Cardiac muscle cell (in vitro differentiated cells and primary cell): ENCODE results near the gene SLC43A1. TPM values are rescaled to one million over a fixed set of nuclear protein-coding genes. Genes with fewer than 3 reads are reported as not detected.
"Not testable (repeated sequence)": the region's sequence is repeated elsewhere in the genome, so short reads cannot be mapped to it uniquely, and the experiment has no call there.

Experiments used
- DNase-seq, 2 donors: peaks; one replicate each; pipeline versions ENCODE4 v3.0.0 to v3.0.0-alpha.2; 2010 to 2017; ENCODE audit warnings: low read depth in 1 of 2, low spot score in 1 of 2
- H3K27ac ChIP-seq: fragments of 200-600 bp; sonication (generic); 2 replicates; pipeline ENCODE4 v1.5.1; 2016
- H3K27me3 ChIP-seq: fragments of 200-600 bp; sonication (generic); 2 replicates; pipeline ENCODE4 v1.6.0; 2016; ENCODE audit warnings: control low read depth
- H3K36me3 ChIP-seq: fragments of 200-600 bp; sonication (generic); 2 replicates; pipeline ENCODE4 v1.5.1; 2016; ENCODE audit warnings: control low read depth
- H3K4me1 ChIP-seq: fragments of 200-600 bp; sonication (generic); 2 replicates; pipeline ENCODE4 v1.8.1; 2017; ENCODE audit warnings: low read depth, mild to moderate bottlenecking, mixed run types
- H3K4me3 ChIP-seq: fragments of 200-600 bp; sonication (generic); 2 replicates; pipeline ENCODE4 v1.5.1; 2016; ENCODE audit warnings: mild to moderate bottlenecking
- H3K9me3 ChIP-seq: fragments of 200-600 bp; sonication (generic); 2 replicates; pipeline ENCODE4 v1.5.1; 2017; ENCODE audit warnings: low read depth, mild to moderate bottlenecking, control low read depth
- polyA plus RNA-seq: library from polyadenylated mRNA; unstranded; fragments of >200 nt; fragmentation: Nextera tagmentation; extraction: Ambion mirVana; gene quantifications from 2 replicates; pipeline ENCODE4 v1.2.1, GENCODE V29; 2016
- total RNA-seq: library from RNA; depleted of rRNA; stranded (reverse); fragments of >200 nt; gene quantifications from 2 replicates; pipeline ENCODE4 v1.2.3, GENCODE V29; 2016
- TF ChIP-seq, protein P1 (sequence below): IDR thresholded peaks from 2 replicates; pipeline ENCODE4 v1.5.1; 2012; ENCODE audit warnings: low read depth, mild to moderate bottlenecking, low read length

SLC43A1 gene
- total and polyA plus RNA-seq, 2 experiments from 2014 or later, result 11.2 to 24.6 TPM

DNA sequence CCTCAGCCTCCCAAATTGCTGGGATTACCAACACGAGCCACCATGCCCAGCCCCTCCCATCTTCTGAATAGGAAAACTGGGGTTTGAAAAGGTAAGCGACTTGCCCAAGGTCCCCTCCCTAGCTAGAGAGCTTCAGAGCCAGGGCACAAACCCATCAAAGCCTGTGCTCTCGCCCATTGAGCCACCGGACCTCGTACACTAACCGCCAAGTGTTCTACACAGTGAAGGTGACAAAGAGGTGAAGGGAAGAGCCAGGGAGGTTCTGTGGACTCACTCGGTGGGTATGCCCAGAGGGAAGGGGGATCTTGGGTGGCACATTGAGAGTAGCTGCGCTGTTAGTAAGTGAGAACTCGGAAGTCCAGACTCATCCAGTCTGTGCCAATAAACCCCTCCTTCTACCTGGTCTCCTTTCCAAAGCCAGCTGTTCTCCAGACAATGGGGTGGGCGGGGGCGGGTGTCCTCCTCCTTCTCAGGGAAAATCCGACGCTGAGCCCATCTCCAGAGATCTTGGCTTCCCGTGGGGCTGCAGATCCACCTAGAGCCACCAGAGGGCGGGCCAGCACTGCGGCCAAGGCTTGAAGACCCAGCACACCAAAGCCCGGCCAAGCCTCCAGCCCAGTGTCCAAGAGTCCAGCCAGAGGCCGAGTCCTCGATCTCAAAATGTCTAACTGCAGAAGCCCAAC is 58.4 kb downstream of the SLC43A1 start:
- no peak overlapping the region for H3K27ac ChIP-seq
- no peaks in the 10 kb centered on the region for H3K4me1 ChIP-seq
- no peak overlapping the region for H3K4me3 ChIP-seq
- H3K27me3 ChIP-seq, result peaks cover 74% of the 10 kb centered on the region
- no peaks in the 10 kb centered on the region for H3K9me3 ChIP-seq
- TF ChIP-seq, protein P1, sequence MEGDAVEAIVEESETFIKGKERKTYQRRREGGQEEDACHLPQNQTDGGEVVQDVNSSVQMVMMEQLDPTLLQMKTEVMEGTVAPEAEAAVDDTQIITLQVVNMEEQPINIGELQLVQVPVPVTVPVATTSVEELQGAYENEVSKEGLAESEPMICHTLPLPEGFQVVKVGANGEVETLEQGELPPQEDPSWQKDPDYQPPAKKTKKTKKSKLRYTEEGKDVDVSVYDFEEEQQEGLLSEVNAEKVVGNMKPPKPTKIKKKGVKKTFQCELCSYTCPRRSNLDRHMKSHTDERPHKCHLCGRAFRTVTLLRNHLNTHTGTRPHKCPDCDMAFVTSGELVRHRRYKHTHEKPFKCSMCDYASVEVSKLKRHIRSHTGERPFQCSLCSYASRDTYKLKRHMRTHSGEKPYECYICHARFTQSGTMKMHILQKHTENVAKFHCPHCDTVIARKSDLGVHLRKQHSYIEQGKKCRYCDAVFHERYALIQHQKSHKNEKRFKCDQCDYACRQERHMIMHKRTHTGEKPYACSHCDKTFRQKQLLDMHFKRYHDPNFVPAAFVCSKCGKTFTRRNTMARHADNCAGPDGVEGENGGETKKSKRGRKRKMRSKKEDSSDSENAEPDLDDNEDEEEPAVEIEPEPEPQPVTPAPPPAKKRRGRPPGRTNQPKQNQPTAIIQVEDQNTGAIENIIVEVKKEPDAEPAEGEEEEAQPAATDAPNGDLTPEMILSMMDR, result peak; percentile 96
- DNase-seq, result peak; percentile 91
- H3K36me3 ChIP-seq, result no peaks in the 10 kb centered on the region

DNA sequence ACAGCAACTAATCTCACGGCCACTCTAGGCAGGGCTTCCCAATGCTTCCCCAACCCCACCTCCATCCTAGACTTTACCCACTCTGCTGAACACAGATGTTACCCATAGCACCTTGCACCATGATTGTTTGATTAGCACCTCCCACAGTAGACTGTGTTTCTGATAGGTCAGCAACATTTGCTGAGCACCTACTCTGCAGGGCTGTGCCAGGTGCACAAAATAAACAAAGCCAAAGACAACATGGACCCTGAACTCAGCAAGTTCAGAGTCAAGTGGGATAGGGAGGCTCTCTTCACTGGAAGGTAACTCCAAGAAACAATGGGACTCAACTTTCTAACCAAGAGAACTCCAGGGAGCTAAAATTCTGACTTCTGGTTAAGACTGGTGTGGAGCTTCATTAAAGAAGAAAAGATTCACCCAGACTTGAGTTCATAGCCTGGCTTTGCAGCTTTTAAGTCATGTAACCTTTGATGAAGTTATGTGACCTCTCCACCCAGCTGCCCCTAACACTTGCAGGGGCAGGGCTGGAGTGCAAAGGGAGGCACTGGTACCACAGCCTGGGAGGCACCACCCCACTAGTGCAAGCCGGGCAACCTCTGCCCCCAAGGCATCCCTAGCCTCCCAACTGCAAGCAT is 61.8 kb downstream of the SLC43A1 start:
- Histone ChIP-seq H3K36me3 (no peaks in the 10 kb centered on the region), H3K4me1 (no peaks in the 10 kb centered on the region), H3K27ac (no peak overlapping the region), H3K4me3 (no peak overlapping the region), H3K9me3 (no peaks in the 10 kb centered on the region), H3K27me3 (peaks cover 43% of the 10 kb centered on the region)
- no peak for DNase-seq
- TF ChIP-seq, protein P1, result no peak

DNA sequence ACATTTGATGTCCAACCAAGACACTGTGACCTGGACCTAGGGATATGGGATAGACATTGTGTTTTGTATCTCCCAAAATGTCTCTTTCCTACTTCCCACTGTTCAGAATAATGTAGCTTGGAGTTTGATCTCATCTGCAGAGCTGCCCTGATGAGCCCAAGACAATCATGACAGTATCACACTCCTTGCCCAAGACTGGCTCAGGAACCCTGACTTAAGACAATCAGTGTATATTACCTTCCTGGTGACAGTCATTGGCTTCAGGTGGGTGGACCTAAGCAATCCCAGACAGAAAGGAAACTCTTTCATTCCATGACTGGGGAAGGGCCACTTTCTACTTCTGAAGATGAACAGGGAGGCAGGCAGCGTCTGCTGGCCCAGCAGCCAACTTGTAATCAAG is 69.4 kb downstream of the SLC43A1 start:
- Histone ChIP-seq H3K27me3 (peaks cover 5% of the 10 kb centered on the region), H3K4me3 (no peak overlapping the region), H3K27ac (no peak overlapping the region), H3K9me3 (no peaks in the 10 kb centered on the region), H3K4me1 (no peaks in the 10 kb centered on the region), H3K36me3 (no peaks in the 10 kb centered on the region)
- TF ChIP-seq, protein P1, result no peak
- no peak for DNase-seq

DNA sequence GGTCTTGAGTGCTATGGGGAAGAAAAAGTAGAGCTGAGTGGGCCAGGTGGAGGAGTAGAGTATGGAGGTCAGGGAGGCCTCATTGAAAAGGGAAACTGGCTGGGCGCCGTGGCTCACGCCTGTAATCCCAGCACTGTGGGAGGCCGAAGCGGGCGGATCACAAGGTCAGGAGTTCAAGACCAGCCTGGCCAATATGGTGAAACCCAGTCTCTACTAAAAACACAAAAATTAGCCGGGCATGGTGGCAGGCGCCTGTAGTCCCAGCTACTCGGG is 70.4 kb downstream of the SLC43A1 start:
- not testable (repeated sequence) for H3K4me1 ChIP-seq, H3K27ac ChIP-seq, DNase-seq, H3K36me3 ChIP-seq, H3K4me3 ChIP-seq, H3K27me3 ChIP-seq, H3K9me3 ChIP-seq

DNA sequence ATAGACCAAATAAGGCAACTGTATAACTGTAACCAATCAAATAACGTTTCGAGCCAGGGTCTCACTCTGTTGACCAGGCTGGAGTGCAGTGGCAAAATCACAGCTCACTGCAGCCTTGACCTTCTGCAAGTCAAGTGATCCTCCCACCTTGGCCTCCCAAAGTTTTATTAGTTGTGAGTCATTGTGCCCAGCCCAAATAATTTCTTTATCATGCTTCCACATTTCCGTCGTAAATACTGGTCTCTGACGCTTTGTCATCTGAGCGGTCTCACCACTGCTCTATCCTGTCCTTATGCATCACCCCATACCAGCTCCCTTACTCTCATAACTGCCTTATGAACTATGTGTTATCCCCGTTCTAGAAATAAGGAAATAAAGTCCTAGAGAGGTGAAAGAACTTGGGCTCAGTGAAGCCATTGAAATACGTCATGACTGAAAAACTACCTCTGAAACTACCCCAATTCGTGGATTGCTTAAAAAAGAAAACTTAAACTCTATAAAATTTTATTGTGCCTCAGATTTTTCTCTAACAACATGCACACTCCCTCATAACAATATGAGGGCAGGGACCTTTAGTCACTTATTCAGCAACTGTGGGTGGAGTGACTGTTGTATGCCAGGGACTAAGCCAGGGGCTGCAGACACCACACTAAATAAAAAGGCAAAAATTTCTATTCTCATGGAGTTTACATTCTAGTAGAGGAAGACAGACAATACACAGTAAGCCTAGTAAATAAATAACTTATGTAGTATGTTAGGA is 71.0 kb downstream of the SLC43A1 start:
- Histone ChIP-seq H3K4me1 (no peaks in the 10 kb centered on the region), H3K27me3 (peaks cover 5% of the 10 kb centered on the region), H3K27ac (no peak overlapping the region), H3K9me3 (no peaks in the 10 kb centered on the region), H3K36me3 (no peaks in the 10 kb centered on the region), H3K4me3 (no peak overlapping the region)
- TF ChIP-seq, protein P1, result no peak
- DNase-seq, result no peak
